Raji (cell line): ENCODE measurements around the gene SMC6.
A peak's percentile ranks its signal among the peaks of the same experiment; 100 is the strongest.

Experiments
- POLR2A ChIP-seq: IDR thresholded peaks from 2 replicates; pipeline ENCODE4 v1.6.1; 2011; ENCODE audit warnings: low read depth, low read length, control low read depth; ENCODE audit not compliant: insufficient read depth

Gene SMC6

DNA sequence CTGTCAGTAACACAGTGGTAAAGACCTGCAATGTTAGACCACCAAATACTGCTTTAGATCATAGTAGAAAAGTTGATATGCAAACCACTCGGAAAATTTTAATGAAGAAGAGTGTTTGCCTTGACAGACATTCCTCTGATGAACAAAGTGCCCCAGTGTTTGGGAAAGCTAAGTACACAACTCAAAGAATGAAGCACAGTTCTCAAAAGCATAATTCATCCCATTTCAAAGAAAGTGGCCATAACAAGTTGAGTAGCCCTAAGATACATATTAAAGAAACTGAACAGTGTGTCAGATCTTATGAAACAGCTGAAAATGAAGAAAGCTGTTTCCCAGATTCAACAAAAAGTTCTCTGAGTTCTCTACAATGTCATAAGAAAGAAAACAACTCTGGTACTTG, 27.9 kb upstream of the SMC6 start:
- no peak for TF ChIP-seq POLR2A

DNA sequence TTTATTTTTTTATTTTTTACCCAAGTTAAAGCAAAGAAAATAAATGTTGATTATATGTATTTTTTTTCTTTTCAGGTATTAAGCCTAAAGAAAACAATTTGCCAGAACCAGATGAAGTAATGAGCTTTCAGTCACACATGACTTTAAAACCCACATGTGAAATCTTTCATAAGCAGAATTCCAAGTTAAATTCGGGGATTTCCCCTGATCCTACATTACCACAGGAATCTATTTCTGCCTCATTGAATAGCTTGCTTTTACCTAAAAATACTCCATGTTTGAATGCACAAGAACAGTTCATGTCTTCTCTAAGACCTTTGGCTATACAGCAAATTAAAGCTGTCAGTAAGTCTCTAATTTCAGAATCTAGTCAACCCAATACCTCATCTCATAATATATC, 26.9 kb upstream of the SMC6 start:
- no peak for TF ChIP-seq POLR2A

DNA sequence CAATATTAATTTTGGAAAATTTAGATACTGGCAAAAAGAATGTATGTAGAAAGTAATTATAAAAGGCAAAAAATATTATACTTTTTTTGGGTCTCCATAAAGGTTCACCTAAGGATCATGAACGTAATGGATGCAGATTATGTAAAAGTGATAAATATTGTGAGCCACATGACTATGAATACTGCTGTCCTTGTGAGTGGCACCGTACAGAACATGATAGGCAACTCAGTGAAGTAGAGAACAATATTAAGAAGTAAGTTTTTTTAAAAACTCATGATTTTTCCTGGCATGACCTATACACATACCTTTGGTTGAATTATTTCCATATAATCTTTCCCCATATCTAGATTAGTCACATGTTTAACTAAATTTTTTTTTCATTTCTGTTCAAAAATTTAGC, 18.9 kb upstream of the SMC6 start:
- TF ChIP-seq POLR2A: no peak

DNA sequence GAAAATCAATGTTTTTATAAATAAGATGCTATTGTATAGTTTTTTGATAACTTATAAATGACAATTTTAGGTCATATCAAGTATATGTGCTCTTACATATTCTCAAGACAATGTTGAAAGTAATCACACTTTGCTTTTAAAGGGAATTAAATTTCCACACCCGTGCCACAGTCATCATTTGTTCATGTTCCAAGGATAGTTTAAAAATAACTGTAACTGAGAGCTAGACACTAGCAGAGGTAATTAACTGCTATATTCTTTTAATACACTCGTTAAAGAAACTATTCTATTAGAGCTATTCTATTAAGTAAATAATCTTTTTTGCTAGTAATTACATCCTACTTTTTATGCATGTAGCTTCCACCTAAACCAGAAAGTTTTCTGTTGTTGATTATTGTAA, 18.3 kb upstream of the SMC6 start:
- TF ChIP-seq POLR2A: no peak

DNA sequence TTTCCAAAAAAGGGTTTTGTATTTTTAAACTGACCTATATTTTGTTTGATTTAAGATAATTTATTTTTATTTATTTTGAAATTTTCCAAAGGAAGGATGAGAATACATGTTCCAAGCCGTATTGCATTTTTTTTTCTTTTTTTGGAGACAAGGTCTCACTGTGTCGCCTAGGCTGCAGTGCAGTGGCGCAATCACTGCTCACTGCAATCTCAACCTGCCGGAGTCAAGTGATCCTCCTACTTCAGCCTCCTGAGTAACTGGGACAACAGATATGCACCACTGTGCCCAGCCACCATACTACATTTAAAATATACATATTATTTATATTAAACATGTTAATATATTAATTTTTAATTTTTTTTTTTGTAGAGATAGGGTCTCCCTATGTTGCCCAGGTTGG, 15.3 kb upstream of the SMC6 start:
- TF ChIP-seq POLR2A: no peak

DNA sequence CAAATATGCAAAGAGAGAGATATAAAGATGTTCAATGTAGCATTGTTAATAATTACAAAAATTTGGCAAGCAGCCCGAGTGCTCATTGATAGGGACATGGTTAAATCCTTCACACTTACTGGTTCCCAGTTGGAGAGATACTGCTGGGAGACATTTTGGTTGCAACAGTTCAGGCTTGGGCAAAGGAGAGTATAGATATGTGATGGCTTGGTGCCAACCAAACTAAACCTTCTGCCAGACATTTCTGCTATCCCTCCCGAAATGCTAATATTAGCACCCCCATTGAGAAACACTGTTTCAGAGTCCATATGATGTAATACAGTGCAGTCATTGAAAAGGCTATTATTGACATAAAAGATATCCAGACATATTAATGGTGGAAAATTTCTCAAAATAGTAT, 11.8 kb upstream of the SMC6 start:
- TF ChIP-seq POLR2A: no peak

DNA sequence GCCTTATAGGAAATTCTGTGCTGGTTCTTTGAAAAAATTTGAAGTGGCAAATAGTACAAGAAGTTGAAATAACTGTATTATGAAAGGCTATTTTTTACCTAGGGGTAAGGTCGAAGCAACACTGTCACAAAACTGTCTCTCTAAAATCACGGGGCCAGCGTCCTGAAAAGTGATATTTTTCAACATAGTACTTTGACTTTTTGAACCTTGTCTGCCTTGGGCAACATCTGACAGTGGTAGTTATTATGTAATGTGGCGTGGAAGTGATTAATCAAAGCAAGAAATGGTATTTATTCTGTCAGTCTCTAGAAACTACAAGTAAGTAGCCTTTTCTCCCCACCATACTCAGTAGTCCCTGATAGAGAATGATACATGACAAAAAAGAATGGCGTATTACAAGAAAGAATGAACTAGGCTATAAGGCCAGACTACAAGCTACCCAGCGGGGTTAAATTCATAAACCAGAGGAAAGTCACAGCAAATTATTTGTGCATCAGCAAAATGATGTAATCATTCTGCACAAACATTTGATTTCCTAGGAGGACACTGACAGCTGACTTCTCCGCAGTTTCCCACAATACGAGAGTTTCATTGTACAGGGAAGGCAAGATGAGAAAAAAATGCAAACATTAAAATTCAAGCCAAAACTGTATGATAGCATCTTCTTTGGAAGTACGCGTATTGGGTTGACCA, 10.2 kb upstream of the SMC6 start:
- no peak for TF ChIP-seq POLR2A

DNA sequence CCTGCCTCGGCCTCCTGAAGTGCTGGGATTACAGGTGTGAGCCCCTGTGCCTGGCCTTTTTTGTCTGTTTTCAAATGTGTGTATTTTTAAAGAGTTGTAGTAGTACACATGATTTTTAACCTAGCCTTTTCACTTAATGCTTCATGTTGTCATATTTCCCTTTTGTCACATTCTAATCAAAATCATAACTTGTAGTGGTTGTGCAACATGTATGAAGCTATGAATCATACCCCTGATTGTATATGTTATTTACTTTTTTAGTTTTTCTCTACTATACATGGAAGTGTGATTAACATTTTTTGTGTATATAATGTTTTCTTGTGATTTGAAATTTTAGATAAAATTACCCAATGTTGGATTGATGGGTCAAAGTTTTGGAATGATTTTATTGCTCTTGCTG, 8.8 kb upstream of the SMC6 start:
- TF ChIP-seq POLR2A: no peak

DNA sequence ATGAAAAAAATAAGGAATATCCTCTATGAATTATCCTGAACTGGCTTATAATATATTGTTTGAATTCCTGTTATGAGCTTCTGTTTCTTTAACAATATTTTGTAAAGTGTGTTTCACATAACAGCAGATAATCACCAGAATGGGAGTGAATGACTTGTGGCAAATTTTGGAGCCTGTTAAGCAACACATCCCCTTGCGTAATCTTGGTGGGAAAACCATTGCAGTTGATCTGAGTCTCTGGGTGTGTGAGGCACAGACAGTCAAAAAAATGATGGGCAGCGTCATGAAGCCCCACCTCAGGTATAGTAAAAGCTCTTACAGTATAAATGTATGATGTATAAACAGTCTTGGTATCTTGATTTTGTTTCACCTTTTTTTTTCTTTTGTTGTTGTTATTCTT, 6.2 kb upstream of the SMC6 start:
- TF ChIP-seq POLR2A: no peak

DNA sequence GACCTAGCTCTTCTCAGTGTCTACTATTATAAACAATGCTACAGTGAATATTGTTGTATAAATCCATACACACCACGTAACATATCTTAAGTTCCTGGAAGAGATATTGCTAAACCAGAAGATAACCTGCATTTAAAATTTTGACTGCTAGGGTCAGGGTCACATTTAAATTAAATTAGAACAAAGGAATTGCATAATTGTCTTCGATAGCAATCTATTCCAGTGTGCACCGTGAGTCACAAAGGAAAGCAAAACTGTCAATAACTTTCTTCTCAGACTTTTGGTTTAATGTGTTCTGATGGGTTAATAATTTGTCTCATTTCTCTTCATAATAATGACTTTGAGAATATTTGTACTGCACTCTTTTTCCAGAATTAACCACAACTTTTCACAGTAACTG, 4.5 kb upstream of the SMC6 start:
- TF ChIP-seq POLR2A: no peak

DNA sequence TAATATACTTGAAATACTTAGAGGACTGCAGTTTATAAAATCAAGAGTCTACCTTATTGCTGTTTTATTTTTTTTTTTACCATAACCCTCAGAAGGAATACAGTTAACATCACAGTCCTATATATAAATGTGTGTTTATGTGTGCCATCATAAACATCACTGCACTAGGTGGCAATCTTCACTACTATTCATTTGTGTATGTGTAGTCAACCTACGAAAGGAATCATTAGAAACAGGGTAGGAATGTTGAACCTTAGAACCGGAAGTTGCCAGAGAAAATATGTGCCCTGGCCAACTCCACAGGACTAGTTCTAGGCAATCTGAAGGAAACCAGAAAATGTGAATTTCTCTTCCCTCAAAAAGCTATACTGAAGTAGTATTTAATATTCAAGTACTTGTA, 3.7 kb upstream of the SMC6 start:
- TF ChIP-seq POLR2A: no peak

DNA sequence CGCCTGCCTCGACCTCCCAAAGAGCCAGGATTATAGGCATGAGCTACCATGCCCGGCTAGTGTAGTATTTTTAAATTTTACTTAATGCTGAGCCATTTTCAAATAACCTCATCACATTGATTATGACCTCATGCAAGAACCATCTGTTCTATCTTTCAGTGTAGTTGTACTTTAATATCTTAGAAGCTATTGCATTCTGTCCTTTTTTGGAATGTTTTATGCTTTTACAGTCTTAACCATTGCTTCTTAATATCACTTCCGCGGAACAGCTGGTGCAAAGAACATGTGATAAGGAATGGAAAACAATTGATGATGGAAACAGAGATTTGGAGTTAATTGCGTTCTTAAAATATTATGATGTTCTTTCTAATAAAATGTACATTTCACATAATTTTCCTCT, 3.1 kb upstream of the SMC6 start:
- TF ChIP-seq POLR2A: no peak

DNA sequence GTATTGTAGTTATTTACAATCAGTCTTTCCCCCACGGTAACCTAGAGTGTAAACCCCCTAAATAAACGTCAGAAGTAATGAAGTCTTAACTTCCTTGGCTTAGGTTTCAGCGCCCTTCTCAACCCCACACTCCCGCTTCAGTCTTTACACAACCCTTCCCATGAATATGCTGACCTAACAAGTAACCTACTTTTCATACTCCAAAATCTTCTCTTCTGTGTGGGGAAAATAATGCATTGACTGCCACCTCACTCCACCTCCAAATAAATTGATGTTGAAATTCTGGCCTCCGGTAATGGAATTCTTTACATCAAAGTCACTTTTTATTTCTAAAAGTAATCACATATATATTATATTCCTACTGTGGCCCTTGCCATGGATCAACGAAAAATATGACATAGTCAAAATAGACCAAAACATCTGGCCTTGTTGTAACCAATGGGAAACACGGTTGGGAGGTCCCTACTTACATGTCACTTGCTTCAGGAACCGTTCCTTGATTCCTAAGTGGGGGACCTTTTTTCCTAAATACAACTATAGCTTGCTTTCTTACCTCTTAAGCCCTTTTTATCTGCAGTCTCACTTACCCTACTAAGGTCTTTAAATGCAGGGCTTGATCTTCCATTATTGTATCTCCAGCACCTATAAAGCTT, 1.3 kb upstream of the SMC6 start:
- TF ChIP-seq POLR2A: no peak

DNA sequence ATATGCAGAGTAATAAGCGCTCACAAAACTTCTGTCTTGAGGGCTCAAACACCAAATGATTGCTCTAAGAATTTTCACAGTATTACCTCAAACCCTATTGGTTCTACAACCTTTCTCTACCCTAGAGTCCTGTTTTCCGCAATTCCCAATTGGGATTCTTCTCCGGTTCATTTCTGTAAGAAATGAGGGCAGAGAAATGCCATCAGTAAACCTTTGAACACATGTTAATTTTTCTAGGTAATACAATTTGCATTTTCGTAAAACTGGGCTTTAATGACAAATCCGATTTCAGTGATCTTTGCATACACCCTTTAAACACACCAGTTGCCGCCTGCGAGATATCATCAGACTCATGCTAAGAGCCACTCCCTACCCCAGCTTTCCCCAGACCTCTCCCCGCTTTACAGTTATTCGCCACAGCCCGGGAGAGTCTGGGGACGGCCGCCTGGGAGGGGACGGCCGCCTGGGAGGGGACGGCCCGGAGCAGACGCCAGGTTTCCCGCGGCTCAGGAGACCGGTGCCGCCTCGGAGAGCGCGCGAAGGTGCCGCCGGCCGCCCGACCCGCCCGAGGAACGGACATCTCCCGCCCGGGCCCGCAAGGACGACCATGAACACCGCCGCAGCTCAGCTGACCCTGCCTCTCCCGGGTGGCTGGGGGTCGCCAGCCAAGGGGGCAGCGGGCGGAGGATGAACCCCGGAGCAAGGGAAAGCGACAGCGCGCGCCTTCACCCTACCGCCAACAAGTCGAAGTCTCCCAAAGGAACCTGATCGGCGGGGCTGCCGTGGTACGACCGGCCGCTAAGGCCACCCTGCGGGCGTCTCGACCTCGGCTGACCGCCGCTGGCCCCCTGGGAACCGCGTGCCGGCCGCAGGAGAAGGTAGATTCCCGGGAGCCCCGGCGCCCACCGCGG, 463 bp downstream of the SMC6 start:
- peak; percentile 69 for TF ChIP-seq POLR2A

DNA sequence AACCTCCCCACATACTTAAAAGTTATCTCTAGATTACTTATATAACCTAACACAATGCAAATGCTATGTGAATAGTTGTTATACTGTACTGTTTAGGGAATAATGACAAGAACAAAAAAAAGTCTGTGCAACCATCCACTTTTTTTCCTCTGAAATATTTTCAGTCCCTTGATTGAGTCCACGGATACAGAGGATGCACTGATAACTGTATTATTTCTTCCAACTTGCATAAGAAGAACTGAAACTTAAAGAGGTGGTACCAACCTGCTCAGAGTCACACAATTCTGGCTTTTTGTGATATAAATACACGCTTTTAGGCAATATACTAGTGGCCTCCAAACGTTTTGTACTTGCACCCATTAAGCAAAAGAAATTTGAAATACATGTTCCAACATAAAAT, 1.4 kb downstream of the SMC6 start:
- TF ChIP-seq POLR2A: no peak; the same call in 1 of the 2 replicates
